Measurements from ENCODE around the gene SMARCD1.
"Not testable (repeated sequence)": the region's sequence is repeated elsewhere in the genome, so short reads cannot be mapped to it uniquely, and the experiment has no call there.

Gene SMARCD1

GRCh38 chr12:50077099-50077498 is 8.0 kb upstream of the SMARCD1 start:
- no peak for DNase-seq (ENCODE audit: low read depth)

GRCh38 chr12:50078281-50078680 is 6.9 kb upstream of the SMARCD1 start:
- DNase-seq (ENCODE audit: low read depth): no peak

GRCh38 chr12:50079771-50080170 is 5.4 kb upstream of the SMARCD1 start:
- no peak for DNase-seq (ENCODE audit: low read depth)

GRCh38 chr12:50081096-50081808 is 3.9 kb upstream of the SMARCD1 start:
- no peak for DNase-seq (ENCODE audit: low read depth)

GRCh38 chr12:50082644-50083043 is 2.5 kb upstream of the SMARCD1 start:
- no peak for DNase-seq (ENCODE audit: low read depth)

GRCh38 chr12:50083301-50083700 is 1.8 kb upstream of the SMARCD1 start:
- DNase-seq (ENCODE audit: low read depth): no peak

- DNase-seq (ENCODE audit: low read depth): not testable (repeated sequence)
Observed at GRCh38 chr12:50084409-50084774, 750 bp upstream of the SMARCD1 start.

- no peak for DNase-seq (ENCODE audit: low read depth)
Observed at GRCh38 chr12:50085615-50086072, 502 bp downstream of the SMARCD1 start.

GRCh38 chr12:50086148-50086547 is 1.0 kb downstream of the SMARCD1 start:
- DNase-seq (ENCODE audit: low read depth): no peak

- no peak for DNase-seq (ENCODE audit: low read depth)
Observed at GRCh38 chr12:50087151-50087550, 2.0 kb downstream of the SMARCD1 start.

GRCh38 chr12:50087995-50088394 is 2.9 kb downstream of the SMARCD1 start:
- no peak for DNase-seq (ENCODE audit: low read depth)

GRCh38 chr12:50088577-50089335 is 3.6 kb downstream of the SMARCD1 start:
- DNase-seq (ENCODE audit: low read depth): no peak

GRCh38 chr12:50089730-50090129 is 4.6 kb downstream of the SMARCD1 start:
- DNase-seq (ENCODE audit: low read depth): no peak

GRCh38 chr12:50090391-50090790 is 5.2 kb downstream of the SMARCD1 start:
- no peak for DNase-seq (ENCODE audit: low read depth)

- no peak for DNase-seq (ENCODE audit: low read depth)
Observed at GRCh38 chr12:50097952-50098351, 12.8 kb downstream of the SMARCD1 start.

- no peak for DNase-seq (ENCODE audit: low read depth)
Observed at GRCh38 chr12:50099302-50100008, 14.3 kb downstream of the SMARCD1 start.

GRCh38 chr12:50100561-50100960 is 15.4 kb downstream of the SMARCD1 start:
- no peak for DNase-seq (ENCODE audit: low read depth)

GRCh38 chr12:50101663-50102062 is 16.5 kb downstream of the SMARCD1 start:
- DNase-seq (ENCODE audit: low read depth): no peak

- no peak for DNase-seq (ENCODE audit: low read depth)
Observed at GRCh38 chr12:50102131-50102531, 17.0 kb downstream of the SMARCD1 start.

GRCh38 chr12:50102646-50103309 is 17.6 kb downstream of the SMARCD1 start:
- DNase-seq (ENCODE audit: low read depth): no peak

- no peak for DNase-seq (ENCODE audit: low read depth)
Observed at GRCh38 chr12:50103351-50103750, 18.2 kb downstream of the SMARCD1 start.

GRCh38 chr12:50103767-50104321 is 18.7 kb downstream of the SMARCD1 start, which contains the start of gene GPD1:
TSS of gene GPD1 (plus strand) at chr12:50104008. CDS start at chr12:50104051, 43 bp downstream.
- no peak for DNase-seq (ENCODE audit: low read depth)
